Liver (tissue), 9 donors: ENCODE data around the gene YIPF2. TPM values are rescaled to one million over a fixed set of nuclear protein-coding genes. Genes with fewer than 3 reads are reported as not detected.
A peak's percentile ranks its signal among the peaks of the same experiment; 100 is the strongest.

Experiments used
- DNase-seq: peaks from one replicate; pipeline ENCODE4 v3.0.0-alpha.2; 2017; ENCODE audit warnings: low spot score
- H3K27ac ChIP-seq, 2 donors: one replicate each; pipeline ENCODE4 v1.7.0; 2013; ENCODE audit warnings: inconsistent platforms in 2 of 2, low read length in 2 of 2, control low read depth in 1 of 2, low read depth in 1 of 2, mild to moderate bottlenecking in 1 of 2
- H3K27me3 ChIP-seq, 4 donors: one replicate each; pipeline versions ENCODE4 v1.6.1 to v1.7.0; 2013; ENCODE audit warnings: low read length in 3 of 4, inconsistent platforms in 1 of 4, mild to moderate bottlenecking in 1 of 4, moderate library complexity in 1 of 4; ENCODE audit not compliant: control insufficient read depth in 4 of 4, insufficient read depth in 4 of 4
- H3K36me3 ChIP-seq, 4 donors: one replicate each; pipeline versions ENCODE4 v1.6.1 to v1.7.0; 2013; ENCODE audit warnings: low read length in 3 of 4, mild to moderate bottlenecking in 3 of 4, low read depth in 1 of 4, moderate library complexity in 1 of 4; ENCODE audit not compliant: control insufficient read depth in 4 of 4, insufficient read depth in 3 of 4
- H3K4me1 ChIP-seq, 4 donors: one replicate each; pipeline versions ENCODE4 v1.6.1 to v1.7.0; 2013; ENCODE audit warnings: low read length in 3 of 4, mild to moderate bottlenecking in 3 of 4, moderate library complexity in 1 of 4; ENCODE audit not compliant: control insufficient read depth in 4 of 4, insufficient read depth in 4 of 4
- H3K4me3 ChIP-seq, 3 donors: one replicate each; pipeline versions ENCODE4 v1.6.1 to v1.7.0; 2013; ENCODE audit warnings: low read length in 3 of 3, control low read depth in 1 of 3, low read depth in 1 of 3, mild to moderate bottlenecking in 1 of 3
- H3K9ac ChIP-seq, 2 donors: one replicate each; pipeline ENCODE4 v1.7.0; 2013; ENCODE audit warnings: low read length in 2 of 2, mild to moderate bottlenecking in 2 of 2, moderate library complexity in 2 of 2, control low read depth in 1 of 2, low read depth in 1 of 2
- H3K9me3 ChIP-seq, 4 donors: one replicate each; pipeline versions ENCODE4 v1.6.1 to v1.7.0; 2013; ENCODE audit warnings: low read length in 3 of 4; ENCODE audit not compliant: control insufficient read depth in 4 of 4
- EGR1 ChIP-seq, 2 donors: IDR thresholded peaks; 2 replicates each; pipeline ENCODE4 v1.6.1; 2016 to 2018; ENCODE audit warnings: antibody characterized with exemption in 2 of 2, low read depth in 2 of 2
- GABPA ChIP-seq, 2 donors: IDR thresholded peaks in 1 of 2; conservative IDR thresholded peaks in 1 of 2; 2 replicates each; pipeline ENCODE4 v1.6.1; 2016; ENCODE audit warnings: antibody characterized with exemption in 2 of 2, mild to moderate bottlenecking in 1 of 2, moderate library complexity in 1 of 2
- HNF4A ChIP-seq, 2 donors: conservative IDR thresholded peaks; 2 replicates each; pipeline ENCODE4 v1.6.1; 2016; ENCODE audit warnings: antibody characterized with exemption in 2 of 2, mild to moderate bottlenecking in 2 of 2
- JUND ChIP-seq, 2 donors: IDR thresholded peaks; 2 replicates each; pipeline ENCODE4 v1.6.1; 2016; ENCODE audit warnings: antibody characterized with exemption in 2 of 2
- NR2F2 ChIP-seq: IDR thresholded peaks from 2 replicates; pipeline ENCODE4 v1.6.1; 2016; ENCODE audit warnings: antibody characterized with exemption
- RAD21 ChIP-seq, 2 donors: IDR thresholded peaks; 2 replicates each; pipeline ENCODE4 v1.6.1; 2016; ENCODE audit warnings: antibody characterized with exemption in 2 of 2, mild to moderate bottlenecking in 2 of 2
- RXRA ChIP-seq, 2 donors: IDR thresholded peaks; 2 replicates each; pipeline ENCODE4 v1.6.1; 2017 to 2018; ENCODE audit warnings: antibody characterized with exemption in 2 of 2, mild to moderate bottlenecking in 1 of 2
- SP1 ChIP-seq: IDR thresholded peaks from 2 replicates; pipeline ENCODE4 v1.6.1; 2018; ENCODE audit warnings: antibody characterized with exemption, mild to moderate bottlenecking
- YY1 ChIP-seq: IDR thresholded peaks from 2 replicates; pipeline ENCODE4 v1.6.1; 2016; ENCODE audit warnings: antibody characterized with exemption, mild to moderate bottlenecking
- WGBS: extraction: QIAGEN DNeasy Blood & Tissue Kit; methylation state at CpG from one replicate; pipeline ENCODE4 v1.1.7; 2013; 5-methylcytosine and 5-hydroxymethylcytosine counted together
- polyA plus RNA-seq, 2 donors: library from polyadenylated mRNA; stranded (reverse) in 1 of 2; unstranded in 1 of 2; fragments of 200-250 nt in 1 of 2; fragments of >200 nt in 1 of 2; fragmentation: Nextera tagmentation in 1 of 2; extraction: Ambion mirVana in 1 of 2; gene quantifications; one replicate each; pipeline versions ENCODE4 v1.2.1 to v1.2.3, GENCODE V29; 2013 to 2015
- total RNA-seq, 2 donors: library from RNA; depleted of rRNA; stranded (reverse); fragments of >200 nt; gene quantifications; one replicate each; pipeline ENCODE4 v1.2.3, GENCODE V29; 2014
- TF ChIP-seq, protein P1 (sequence below): IDR thresholded peaks from 2 replicates; pipeline ENCODE4 v1.6.1; 2016; ENCODE audit warnings: antibody characterized with exemption, mild to moderate bottlenecking
- TF ChIP-seq, protein P2 (sequence below): IDR thresholded peaks from 2 replicates; pipeline ENCODE4 v1.6.1; 2016; ENCODE audit warnings: antibody characterized with exemption
- TF ChIP-seq, protein P3 (sequence below): fragments of 150-350 bp; IDR thresholded peaks from 2 replicates; pipeline ENCODE4 v1.5.1; 2017; ENCODE audit warnings: improper control_type of control experiment, low read depth, low read length; ENCODE audit not compliant: missing input control
- TF ChIP-seq, protein P4 (sequence below): IDR thresholded peaks from 2 replicates; pipeline ENCODE4 v1.6.1; 2016; ENCODE audit warnings: antibody characterized with exemption
- TF ChIP-seq, protein P5 (sequence below): IDR thresholded peaks from 2 replicates; pipeline ENCODE4 v1.6.1; 2016; ENCODE audit warnings: antibody characterized with exemption
- donor health status: healthy.
- donor health status: healthy.
- donor health status: healthy.
- donor health status: healthy.
- donor health status: healthy.

Gene YIPF2
- total RNA-seq (10 to 100 TPM; 34.7 to 37.4 TPM), polyA plus RNA-seq (10 to 100 TPM; 13.2 to 36.9 TPM)

DNA sequence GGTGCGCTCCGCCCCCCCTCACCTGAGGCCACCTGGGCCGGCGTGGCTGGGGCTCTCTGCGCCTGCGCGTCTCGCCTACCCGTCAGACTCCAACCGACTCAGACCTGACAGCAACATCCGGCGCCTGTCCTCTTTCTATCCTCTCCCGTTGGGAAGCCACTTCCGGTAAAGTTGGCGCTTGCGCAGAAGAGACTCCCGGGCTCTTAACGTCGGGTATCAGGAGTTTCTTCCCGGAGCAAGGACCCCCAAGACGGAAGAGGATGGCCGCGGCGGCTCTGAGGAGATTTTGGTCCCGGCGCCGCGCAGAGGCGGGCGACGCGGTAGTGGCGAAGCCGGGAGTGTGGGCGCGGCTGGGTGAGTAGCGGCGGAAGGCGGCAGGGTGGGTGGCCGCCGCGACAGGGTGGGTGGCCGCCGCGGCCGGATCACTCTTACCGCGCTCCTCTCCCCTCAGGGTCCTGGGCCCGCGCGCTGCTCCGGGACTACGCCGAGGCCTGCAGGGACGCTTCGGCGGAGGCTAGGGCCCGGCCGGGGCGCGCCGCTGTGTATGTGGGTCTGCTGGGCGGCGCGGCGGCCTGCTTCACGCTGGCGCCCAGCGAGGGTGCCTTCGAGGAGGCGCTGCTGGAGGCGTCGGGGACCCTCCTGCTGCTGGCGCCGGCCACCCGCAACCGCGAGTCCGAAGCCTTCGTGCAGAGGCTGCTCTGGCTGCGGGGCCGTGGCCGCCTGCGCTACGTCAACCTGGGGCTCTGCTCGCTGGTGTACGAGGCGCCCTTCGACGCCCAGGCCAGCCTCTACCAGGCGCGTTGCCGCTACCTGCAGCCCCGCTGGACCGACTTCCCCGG is at the start of gene YIPF2, which contains the start of gene TIMM29:
YIPF2 (minus strand) TSS at position 77 of the 839 bp plus-strand sequence. CDS start 229 bp downstream, outside the sequence.
TIMM29 (plus strand) TSS at position 249 of the 839 bp plus-strand sequence; CDS start at position 261, 12 bp downstream.
- peak within 1 kb of the TSS; percentile 78 to 95 (median 93) for H3K4me3 ChIP-seq
- H3K4me1 ChIP-seq: peaks cover 9 to 33% (median 23%) of the 10 kb centered on the region in 4 donors
- TF ChIP-seq HNF4A (conservative IDR thresholded peaks at IDR 0.05) (peak; percentile 22 to 26), EGR1 (IDR thresholded peaks at IDR 0.05; ENCODE audit: low read depth in 2 of 2) (peak in 1 of 2 donors; percentile 23), RAD21 (IDR thresholded peaks at IDR 0.05) (peak in 1 of 2 donors; percentile 45), YY1 (peak; percentile 93), SP1 (peak; percentile 38), GABPA (IDR thresholded peaks at IDR 0.05 in 1 of 2, conservative IDR thresholded peaks at IDR 0.05 in 1 of 2) (peak; percentile 96 to 99), NR2F2 (no peak), RXRA (IDR thresholded peaks at IDR 0.05) (peak; percentile 54 to 69)
- TF ChIP-seq, protein P1, sequence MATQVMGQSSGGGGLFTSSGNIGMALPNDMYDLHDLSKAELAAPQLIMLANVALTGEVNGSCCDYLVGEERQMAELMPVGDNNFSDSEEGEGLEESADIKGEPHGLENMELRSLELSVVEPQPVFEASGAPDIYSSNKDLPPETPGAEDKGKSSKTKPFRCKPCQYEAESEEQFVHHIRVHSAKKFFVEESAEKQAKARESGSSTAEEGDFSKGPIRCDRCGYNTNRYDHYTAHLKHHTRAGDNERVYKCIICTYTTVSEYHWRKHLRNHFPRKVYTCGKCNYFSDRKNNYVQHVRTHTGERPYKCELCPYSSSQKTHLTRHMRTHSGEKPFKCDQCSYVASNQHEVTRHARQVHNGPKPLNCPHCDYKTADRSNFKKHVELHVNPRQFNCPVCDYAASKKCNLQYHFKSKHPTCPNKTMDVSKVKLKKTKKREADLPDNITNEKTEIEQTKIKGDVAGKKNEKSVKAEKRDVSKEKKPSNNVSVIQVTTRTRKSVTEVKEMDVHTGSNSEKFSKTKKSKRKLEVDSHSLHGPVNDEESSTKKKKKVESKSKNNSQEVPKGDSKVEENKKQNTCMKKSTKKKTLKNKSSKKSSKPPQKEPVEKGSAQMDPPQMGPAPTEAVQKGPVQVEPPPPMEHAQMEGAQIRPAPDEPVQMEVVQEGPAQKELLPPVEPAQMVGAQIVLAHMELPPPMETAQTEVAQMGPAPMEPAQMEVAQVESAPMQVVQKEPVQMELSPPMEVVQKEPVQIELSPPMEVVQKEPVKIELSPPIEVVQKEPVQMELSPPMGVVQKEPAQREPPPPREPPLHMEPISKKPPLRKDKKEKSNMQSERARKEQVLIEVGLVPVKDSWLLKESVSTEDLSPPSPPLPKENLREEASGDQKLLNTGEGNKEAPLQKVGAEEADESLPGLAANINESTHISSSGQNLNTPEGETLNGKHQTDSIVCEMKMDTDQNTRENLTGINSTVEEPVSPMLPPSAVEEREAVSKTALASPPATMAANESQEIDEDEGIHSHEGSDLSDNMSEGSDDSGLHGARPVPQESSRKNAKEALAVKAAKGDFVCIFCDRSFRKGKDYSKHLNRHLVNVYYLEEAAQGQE: peak; percentile 34
- TF ChIP-seq, protein P2, sequence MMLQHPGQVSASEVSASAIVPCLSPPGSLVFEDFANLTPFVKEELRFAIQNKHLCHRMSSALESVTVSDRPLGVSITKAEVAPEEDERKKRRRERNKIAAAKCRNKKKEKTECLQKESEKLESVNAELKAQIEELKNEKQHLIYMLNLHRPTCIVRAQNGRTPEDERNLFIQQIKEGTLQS: no peak
- TF ChIP-seq, protein P3, sequence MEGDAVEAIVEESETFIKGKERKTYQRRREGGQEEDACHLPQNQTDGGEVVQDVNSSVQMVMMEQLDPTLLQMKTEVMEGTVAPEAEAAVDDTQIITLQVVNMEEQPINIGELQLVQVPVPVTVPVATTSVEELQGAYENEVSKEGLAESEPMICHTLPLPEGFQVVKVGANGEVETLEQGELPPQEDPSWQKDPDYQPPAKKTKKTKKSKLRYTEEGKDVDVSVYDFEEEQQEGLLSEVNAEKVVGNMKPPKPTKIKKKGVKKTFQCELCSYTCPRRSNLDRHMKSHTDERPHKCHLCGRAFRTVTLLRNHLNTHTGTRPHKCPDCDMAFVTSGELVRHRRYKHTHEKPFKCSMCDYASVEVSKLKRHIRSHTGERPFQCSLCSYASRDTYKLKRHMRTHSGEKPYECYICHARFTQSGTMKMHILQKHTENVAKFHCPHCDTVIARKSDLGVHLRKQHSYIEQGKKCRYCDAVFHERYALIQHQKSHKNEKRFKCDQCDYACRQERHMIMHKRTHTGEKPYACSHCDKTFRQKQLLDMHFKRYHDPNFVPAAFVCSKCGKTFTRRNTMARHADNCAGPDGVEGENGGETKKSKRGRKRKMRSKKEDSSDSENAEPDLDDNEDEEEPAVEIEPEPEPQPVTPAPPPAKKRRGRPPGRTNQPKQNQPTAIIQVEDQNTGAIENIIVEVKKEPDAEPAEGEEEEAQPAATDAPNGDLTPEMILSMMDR: no peak
- H3K36me3 ChIP-seq: peaks cover 3 to 8% (median 4%) of the 10 kb centered on the region in 4 donors
- H3K9ac ChIP-seq: peak within 1 kb of the TSS; percentile 34 to 77
- WGBS: under 1% methylated on average over 96 of the region's 96 CpGs
- no peaks in the 10 kb centered on the region for H3K9me3 ChIP-seq
- peak; percentile 93 for DNase-seq
- H3K27ac ChIP-seq: peak within 1 kb of the TSS; percentile 70 to 71
- H3K27me3 ChIP-seq: no peaks in the 10 kb centered on the region

DNA sequence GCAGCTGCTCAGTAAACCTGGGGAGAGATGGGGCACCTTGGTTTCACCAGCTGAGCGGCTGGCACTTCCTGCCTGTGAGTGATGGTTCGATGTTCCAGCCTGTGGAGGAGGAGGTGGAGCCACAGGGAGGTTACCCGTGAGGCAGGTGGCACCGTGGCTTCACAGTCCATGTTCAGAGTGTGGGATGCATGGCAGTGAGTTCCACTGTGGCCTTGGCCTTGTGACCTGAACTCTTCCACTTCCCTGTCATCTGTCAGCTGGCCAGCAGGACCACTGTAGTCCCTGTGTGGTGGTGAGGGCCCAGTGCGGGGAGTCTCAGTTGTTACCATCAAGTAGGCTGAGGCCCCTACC is 49.3 kb upstream of the YIPF2 start:
- Histone ChIP-seq H3K27ac (no peak overlapping the region), H3K36me3 (no peaks in the 10 kb centered on the region), H3K27me3 (no peaks in the 10 kb centered on the region), H3K4me3 (no peak overlapping the region), H3K4me1 (peaks cover 0 to 12% (median 4%) of the 10 kb centered on the region in 4 donors), H3K9me3 (no peaks in the 10 kb centered on the region), H3K9ac (no peak overlapping the region)
- DNase-seq: no peak
- 80% methylated on average over 5 of the region's 5 CpGs for WGBS
- TF ChIP-seq, protein P4, sequence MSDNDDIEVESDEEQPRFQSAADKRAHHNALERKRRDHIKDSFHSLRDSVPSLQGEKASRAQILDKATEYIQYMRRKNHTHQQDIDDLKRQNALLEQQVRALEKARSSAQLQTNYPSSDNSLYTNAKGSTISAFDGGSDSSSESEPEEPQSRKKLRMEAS: no peak
- TF ChIP-seq RXRA (IDR thresholded peaks at IDR 0.05) (no peak), GABPA (IDR thresholded peaks at IDR 0.05 in 1 of 2, conservative IDR thresholded peaks at IDR 0.05 in 1 of 2) (no peak), SP1 (no peak), JUND (IDR thresholded peaks at IDR 0.05) (no peak)
- TF ChIP-seq, protein P1: no peak
- TF ChIP-seq, protein P5, sequence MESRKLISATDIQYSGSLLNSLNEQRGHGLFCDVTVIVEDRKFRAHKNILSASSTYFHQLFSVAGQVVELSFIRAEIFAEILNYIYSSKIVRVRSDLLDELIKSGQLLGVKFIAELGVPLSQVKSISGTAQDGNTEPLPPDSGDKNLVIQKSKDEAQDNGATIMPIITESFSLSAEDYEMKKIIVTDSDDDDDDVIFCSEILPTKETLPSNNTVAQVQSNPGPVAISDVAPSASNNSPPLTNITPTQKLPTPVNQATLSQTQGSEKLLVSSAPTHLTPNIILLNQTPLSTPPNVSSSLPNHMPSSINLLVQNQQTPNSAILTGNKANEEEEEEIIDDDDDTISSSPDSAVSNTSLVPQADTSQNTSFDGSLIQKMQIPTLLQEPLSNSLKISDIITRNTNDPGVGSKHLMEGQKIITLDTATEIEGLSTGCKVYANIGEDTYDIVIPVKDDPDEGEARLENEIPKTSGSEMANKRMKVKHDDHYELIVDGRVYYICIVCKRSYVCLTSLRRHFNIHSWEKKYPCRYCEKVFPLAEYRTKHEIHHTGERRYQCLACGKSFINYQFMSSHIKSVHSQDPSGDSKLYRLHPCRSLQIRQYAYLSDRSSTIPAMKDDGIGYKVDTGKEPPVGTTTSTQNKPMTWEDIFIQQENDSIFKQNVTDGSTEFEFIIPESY: no peak
